OCI-LY7 (cell line): ENCODE measurements around the gene MSS51. TPM values are rescaled to one million over a fixed set of nuclear protein-coding genes. Genes with fewer than 3 reads are reported as not detected.

Experiments
- BruUV-seq: library from RNA; stranded (reverse); fragments of 400-500 nt; replicated peaks from 2 replicates; lab custom pipeline; 2021; lab: Mats Ljungman, UMichigan
- CTCF ChIA-PET: fragments of 300-600 bp; sonication (Branson Sonifier 250); formaldehyde crosslinking; loops from one replicate; lab custom pipeline; 2022; ENCODE audit warnings: antibody characterized with exemption; ENCODE audit not compliant: unreplicated experiment; lab: Charles Lee
- POLR2A ChIA-PET: fragments of 300-600 bp; sonication (Branson Sonifier 250); formaldehyde crosslinking; loops from one replicate; lab custom pipeline; 2022; ENCODE audit warnings: antibody characterized with exemption; lab: Charles Lee
- DNase-seq: peaks from one replicate; pipeline ENCODE4 v3.0.0-alpha.2; 2015; ENCODE audit warnings: low spot score
- H2AFZ ChIP-seq: fragments of 200-600 bp; sonication (generic), shearing (Covaris generic); 2 replicates; pipeline ENCODE4 v1.6.1; 2014; ENCODE audit warnings: mild to moderate bottlenecking, antibody characterized with exemption, low read length, moderate library complexity
- H3K27ac ChIP-seq: fragments of 200-600 bp; sonication (generic); 2 replicates; pipeline ENCODE4 v1.5.1; 2014; ENCODE audit warnings: mixed run types, low read depth, mild to moderate bottlenecking, moderate library complexity, low read length, inconsistent platforms; ENCODE audit not compliant: poor library complexity, severe bottlenecking
- H3K36me3 ChIP-seq: fragments of 200-600 bp; sonication (generic); 2 replicates; pipeline ENCODE4 v1.6.1; 2014; ENCODE audit warnings: mild to moderate bottlenecking, antibody characterized with exemption, low read length, moderate library complexity, mixed read lengths; ENCODE audit not compliant: insufficient read depth
- H3K4me1 ChIP-seq: fragments of 200-600 bp; sonication (generic); 2 replicates; pipeline ENCODE4 v1.5.1; 2014; ENCODE audit warnings: mild to moderate bottlenecking, low read length; ENCODE audit not compliant: insufficient read depth, poor library complexity, severe bottlenecking
- H3K4me2 ChIP-seq: fragments of 200-600 bp; sonication (generic); 2 replicates; pipeline ENCODE4 v1.6.1; 2014; ENCODE audit warnings: mild to moderate bottlenecking, low read length
- H3K4me3 ChIP-seq: fragments of 200-600 bp; sonication (generic); 2 replicates; pipeline ENCODE4 v1.5.1; 2014; ENCODE audit warnings: mild to moderate bottlenecking, low read depth, low read length; ENCODE audit not compliant: poor library complexity, severe bottlenecking
- H3K79me2 ChIP-seq: fragments of 200-600 bp; sonication (generic); 2 replicates; pipeline ENCODE4 v1.6.1; 2016; ENCODE audit warnings: low read depth, mild to moderate bottlenecking, low read length, moderate library complexity, mixed read lengths; ENCODE audit not compliant: insufficient read depth
- H3K9me2 ChIP-seq: fragments of 200-600 bp; sonication (generic); 2 replicates; pipeline ENCODE4 v1.6.1; 2016; ENCODE audit warnings: mild to moderate bottlenecking, low read length, mixed read lengths; ENCODE audit not compliant: insufficient read depth
- H3K9me3 ChIP-seq: fragments of 200-600 bp; sonication (generic); 2 replicates; pipeline ENCODE4 v1.6.1; 2014; ENCODE audit warnings: mild to moderate bottlenecking, mixed run types, low read length, mixed read lengths
- H4K20me1 ChIP-seq: fragments of 200-600 bp; sonication (generic); 2 replicates; pipeline ENCODE4 v1.6.1; 2014; ENCODE audit warnings: mild to moderate bottlenecking, antibody characterized with exemption, low read length, moderate library complexity, mixed read lengths; ENCODE audit not compliant: insufficient read depth
- CTCF ChIP-seq: fragments of 200-600 bp; sonication (generic); conservative IDR thresholded peaks from 2 replicates; pipeline ENCODE4 v1.5.1; 2014; ENCODE audit warnings: mild to moderate bottlenecking, antibody characterized with exemption, low read length, moderate library complexity, mixed read lengths
- EZH2phosphoT487 ChIP-seq: fragments of 200-600 bp; sonication (generic); IDR thresholded peaks from 2 replicates; pipeline ENCODE4 v1.6.1; 2018; ENCODE audit warnings: low read depth, borderline replicate concordance, mild to moderate bottlenecking, mixed run types, antibody characterized with exemption, low read length, moderate library complexity, mixed read lengths
- intact Hi-C: fragments of 100-400 bp; cut with micrococcal nuclease; formaldehyde crosslinking; loops from one replicate; pipeline ENCODE4 v1.10.0; 2022; ENCODE audit not compliant: unreplicated experiment
- total RNA-seq, 2 experiments: library from RNA; depleted of rRNA in 1 of 2; stranded (reverse); fragments of >200 nt in 1 of 2; shearing (Covaris generic) in 1 of 2; gene quantifications; 2 replicates each; pipeline ENCODE4 v1.2.3, GENCODE V29; 2014 to 2022

The MSS51 gene
- total RNA-seq, 2 experiments from 2014 or later: 3.9 to 4.2 TPM

GRCh38 chr10:73413108-73413527, 20.2 kb downstream of the MSS51 start:
- peak; percentile 65 for DNase-seq
- Histone ChIP-seq H3K4me2 (peak overlapping the region; percentile 84), H3K36me3 (peaks cover 5% of the 10 kb centered on the region; the same call in 1 of the 2 replicates), H3K9me3 (no peaks in the 10 kb centered on the region), H3K79me2 (peaks cover 53% of the 10 kb centered on the region), H4K20me1 (0 out of 2 replicates have a peak, but pooled peaks cover 4% of the 10 kb centered on the region), H3K9me2 (no peaks in the 10 kb centered on the region), H3K4me3 (peak overlapping the region; percentile 77), H3K4me1 (peaks cover 18% of the 10 kb centered on the region), H3K27ac (peak overlapping the region; percentile 54), H2AFZ (peak overlapping the region; percentile 89)
- BruUV-seq: no TSS peak
- POLR2A ChIA-PET: interaction anchor here (0.7 kb wide), 1 partner anchor 236 kb away, joined by 5 read pairs; no protein-coding TSS in a partner anchor
- intact Hi-C loops: loop anchor here (2.0 kb wide), 2 partner anchors 82 to 160 kb away; partner anchors contain the start of gene MRPS16
- TF ChIP-seq EZH2phosphoT487 (no peak), CTCF (no peak)
- CTCF ChIA-PET: no interaction called here

GRCh38 chr10:73410897-73411296, 22.5 kb downstream of the MSS51 start:
- CTCF ChIA-PET: no interaction called here
- no peak overlapping the region for H3K4me2 ChIP-seq

More at GRCh38 chr10:73410897-73411296, 22.5 kb downstream of the MSS51 start:
- no peak overlapping the region for H3K27ac ChIP-seq
- peaks cover 24% of the 10 kb centered on the region for H3K4me1 ChIP-seq
- peaks cover 21% of the 10 kb centered on the region for H3K36me3 ChIP-seq
- H2AFZ ChIP-seq: no peak overlapping the region
- H4K20me1 ChIP-seq: 0 out of 2 replicates have a peak, but pooled peaks cover 7% of the 10 kb centered on the region
- no peak for TF ChIP-seq EZH2phosphoT487
- no peak for TF ChIP-seq CTCF
- DNase-seq: no peak
- H3K9me3 ChIP-seq: no peaks in the 10 kb centered on the region
- POLR2A ChIA-PET: interaction anchor here (0.5 to 2.1 kb wide), 3 partner anchors 8 to 86 kb away, joined by 3 to 4 read pairs (median 3); partner anchors contain the start of genes CFAP70 and PPP3CB
- intact Hi-C loops: no loop called here
- no peak overlapping the region for H3K4me3 ChIP-seq
- no peaks in the 10 kb centered on the region for H3K9me2 ChIP-seq
- TSS peak; percentile 5 for BruUV-seq
- H3K79me2 ChIP-seq: peaks cover 74% of the 10 kb centered on the region
